Subcutaneous adipose tissue (tissue), 4 donors: Measurements from ENCODE around the gene MARCKSL1. TPM values are rescaled to one million over a fixed set of nuclear protein-coding genes. Genes with fewer than 3 reads are reported as not detected.

ENCODE experiments used
- total RNA-seq, 4 donors: library from RNA; depleted of rRNA; stranded (reverse); fragments of >200 nt; gene quantifications; one replicate each; pipeline ENCODE4 v1.1.0, GENCODE V29; 2016
- TF ChIP-seq, protein P1 (sequence below): fragments of 450-650 bp; IDR thresholded peaks from one replicate; pipeline ENCODE4 v1.5.1; 2016; ENCODE audit warnings: low read depth, mild to moderate bottlenecking, control low read depth, antibody characterized with exemption, moderate library complexity

Gene MARCKSL1
- total RNA-seq, 4 donors from 2014 or later, result 4.2 to 10.3 (median 7.4) TPM

DNA sequence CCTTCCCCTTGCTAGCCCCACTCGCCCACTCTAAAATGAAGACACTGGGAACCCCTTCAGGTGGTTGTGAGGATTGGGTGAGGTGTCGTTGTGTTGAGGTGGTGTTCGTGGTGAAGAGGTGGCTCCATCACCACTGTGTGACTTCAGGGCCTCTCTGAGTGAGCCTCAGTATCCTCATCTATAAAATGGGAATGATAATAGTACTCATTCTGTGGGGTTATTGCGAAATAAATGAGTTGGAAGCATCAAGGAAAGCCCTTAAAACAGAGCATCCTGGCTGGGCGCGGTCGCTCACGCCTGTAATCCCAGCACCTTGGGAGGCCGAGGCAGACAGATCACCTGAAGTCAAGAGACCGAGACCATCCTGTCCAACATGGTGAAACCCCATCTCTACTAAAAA is 6.7 kb upstream of the MARCKSL1 start:
- TF ChIP-seq, protein P1, sequence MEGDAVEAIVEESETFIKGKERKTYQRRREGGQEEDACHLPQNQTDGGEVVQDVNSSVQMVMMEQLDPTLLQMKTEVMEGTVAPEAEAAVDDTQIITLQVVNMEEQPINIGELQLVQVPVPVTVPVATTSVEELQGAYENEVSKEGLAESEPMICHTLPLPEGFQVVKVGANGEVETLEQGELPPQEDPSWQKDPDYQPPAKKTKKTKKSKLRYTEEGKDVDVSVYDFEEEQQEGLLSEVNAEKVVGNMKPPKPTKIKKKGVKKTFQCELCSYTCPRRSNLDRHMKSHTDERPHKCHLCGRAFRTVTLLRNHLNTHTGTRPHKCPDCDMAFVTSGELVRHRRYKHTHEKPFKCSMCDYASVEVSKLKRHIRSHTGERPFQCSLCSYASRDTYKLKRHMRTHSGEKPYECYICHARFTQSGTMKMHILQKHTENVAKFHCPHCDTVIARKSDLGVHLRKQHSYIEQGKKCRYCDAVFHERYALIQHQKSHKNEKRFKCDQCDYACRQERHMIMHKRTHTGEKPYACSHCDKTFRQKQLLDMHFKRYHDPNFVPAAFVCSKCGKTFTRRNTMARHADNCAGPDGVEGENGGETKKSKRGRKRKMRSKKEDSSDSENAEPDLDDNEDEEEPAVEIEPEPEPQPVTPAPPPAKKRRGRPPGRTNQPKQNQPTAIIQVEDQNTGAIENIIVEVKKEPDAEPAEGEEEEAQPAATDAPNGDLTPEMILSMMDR, result no peak

DNA sequence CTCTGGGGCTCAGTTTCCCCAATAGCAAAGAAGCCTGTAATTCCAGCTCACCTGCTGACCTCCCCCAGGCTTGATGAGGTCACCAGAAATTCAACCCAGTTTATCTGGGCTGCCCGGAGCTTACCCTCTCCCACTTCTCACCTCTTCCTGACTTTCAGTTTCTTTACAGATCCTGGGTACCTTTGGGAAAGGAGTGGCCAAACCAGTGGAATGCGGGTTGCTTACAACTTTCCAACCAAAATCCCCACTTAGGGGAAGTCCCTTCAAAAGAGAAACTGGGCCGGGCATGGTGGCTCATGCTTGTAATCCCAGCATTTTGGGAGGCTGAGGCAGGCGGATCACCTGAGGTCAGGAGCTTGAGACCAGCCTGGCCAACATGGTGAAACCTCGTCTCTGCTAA is 5.9 kb upstream of the MARCKSL1 start:
- TF ChIP-seq, protein P1, result no peak

GRCh38 chr1:32341186-32341757 is 5.2 kb upstream of the MARCKSL1 start:
- TF ChIP-seq, protein P1, result no peak

GRCh38 chr1:32339363-32339978 is 3.4 kb upstream of the MARCKSL1 start:
- TF ChIP-seq, protein P1, result no peak

DNA sequence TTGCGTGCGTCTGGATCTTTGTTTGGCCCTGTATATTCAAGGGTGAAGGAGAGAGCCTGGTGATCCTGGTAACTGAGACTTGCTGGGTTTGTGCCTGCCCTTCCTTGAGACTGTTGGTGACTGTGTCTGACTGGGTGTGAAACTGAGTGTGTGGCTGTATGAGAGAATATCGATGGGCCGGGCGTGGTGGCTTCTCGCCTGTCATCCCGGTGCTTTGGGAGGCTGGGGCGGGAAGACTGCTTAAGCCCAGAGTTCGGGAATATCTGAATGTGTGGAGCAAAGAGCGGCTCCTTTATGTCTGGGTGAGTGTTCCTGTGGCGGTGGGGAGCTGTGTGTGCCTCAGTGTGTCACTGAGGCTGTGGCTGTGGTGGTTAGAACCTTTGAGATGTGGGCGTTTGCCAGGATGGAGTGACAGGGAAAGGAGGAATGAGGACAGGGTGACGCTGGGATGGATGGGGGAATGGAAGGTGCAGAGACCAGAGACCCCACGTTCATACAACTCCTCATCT is 2.7 kb upstream of the MARCKSL1 start:
- TF ChIP-seq, protein P1, result no peak

DNA sequence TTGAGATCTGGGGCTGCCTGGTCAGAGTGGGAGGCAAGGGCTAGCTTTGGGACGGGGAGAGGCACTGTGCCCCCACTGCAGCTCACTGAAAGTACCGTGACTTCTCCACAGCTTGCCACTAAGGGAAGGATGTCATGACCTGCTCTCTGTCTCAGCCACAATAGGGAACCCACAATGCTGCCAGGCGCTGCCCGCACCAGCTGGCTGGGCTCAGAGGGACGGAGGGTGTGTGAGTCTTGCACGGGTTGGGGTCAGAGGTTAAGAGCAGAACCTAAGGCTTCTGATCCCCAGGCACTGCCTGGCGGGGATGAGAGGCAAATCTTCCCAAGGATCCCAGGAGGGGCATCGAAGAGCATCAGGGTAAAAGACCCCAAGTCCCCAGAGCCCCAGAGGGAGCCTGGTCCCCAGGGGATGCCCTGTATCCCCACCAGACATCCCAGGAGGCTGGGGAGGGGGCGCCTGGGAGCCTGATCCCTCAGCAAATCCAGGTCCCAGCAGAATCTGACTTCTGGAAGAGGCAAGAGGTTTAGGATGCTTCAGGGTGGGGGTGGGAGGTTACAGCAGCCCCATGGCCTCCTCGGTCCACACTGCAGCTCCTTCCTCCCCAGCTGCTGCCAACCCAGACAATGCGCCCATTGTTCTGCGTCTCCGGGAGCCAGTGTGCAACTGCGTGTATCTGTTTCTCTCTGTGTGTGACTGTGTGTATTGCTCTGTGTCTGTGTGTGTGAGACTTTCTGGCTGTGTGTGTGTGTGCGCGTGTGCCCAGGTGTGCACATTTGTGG is 2.0 kb upstream of the MARCKSL1 start:
- TF ChIP-seq, protein P1, result no peak
